Esophagus muscularis mucosa (tissue), 4 donors: ENCODE measurements around the gene PLEKHG4B. TPM values are rescaled to one million over a fixed set of nuclear protein-coding genes. Genes with fewer than 3 reads are reported as not detected.
"Not testable (repeated sequence)": the region's sequence is repeated elsewhere in the genome, so short reads cannot be mapped to it uniquely, and the experiment has no call there.

Experiments used
- DNase-seq: peaks from one replicate; pipeline ENCODE4 v3.0.0-alpha.2; 2017; ENCODE audit errors: extremely low spot score
- H3K27ac ChIP-seq, 4 donors: fragments of 200-600 bp; sonication (generic); replicated peaks in 1 of 4; 1 replicate in 3 of 4; 2 replicates in 1 of 4; pipeline ENCODE4 v1.5.1; 2016 to 2019; ENCODE audit warnings: mild to moderate bottlenecking in 1 of 4
- H3K27me3 ChIP-seq, 4 donors: fragments of 200-600 bp; sonication (generic); one replicate each; pipeline versions ENCODE4 v1.5.1 to v1.6.0; 2016 to 2019
- H3K36me3 ChIP-seq, 4 donors: fragments of 200-600 bp; sonication (generic); one replicate each; pipeline ENCODE4 v1.5.1; 2016 to 2019
- H3K4me1 ChIP-seq, 4 donors: fragments of 200-600 bp; sonication (generic); one replicate each; pipeline ENCODE4 v1.5.1; 2016 to 2019
- H3K4me3 ChIP-seq, 4 donors: fragments of 200-600 bp; sonication (generic); 1 replicate in 2 of 4; 2 replicates in 2 of 4; pipeline ENCODE4 v1.5.1; 2016 to 2019; ENCODE audit warnings: mild to moderate bottlenecking in 4 of 4, moderate library complexity in 1 of 4
- H3K9me3 ChIP-seq, 4 donors: fragments of 200-600 bp; sonication (generic); 1 replicate in 3 of 4; 2 replicates in 1 of 4; pipeline ENCODE4 v1.5.1; 2016 to 2019
- EP300 ChIP-seq: sonication (generic); formaldehyde crosslinking; IDR thresholded peaks from one replicate; pipeline ENCODE4 v1.6.1; 2017; ENCODE audit warnings: antibody characterized with exemption
- POLR2A ChIP-seq: fragments of 450-650 bp; IDR thresholded peaks from one replicate; pipeline ENCODE4 v1.6.1; 2017; ENCODE audit warnings: antibody characterized with exemption, moderate library complexity, mild to moderate bottlenecking, low read depth
- POLR2AphosphoS5 ChIP-seq, 2 donors: sonication (generic); formaldehyde crosslinking; IDR thresholded peaks; one replicate each; pipeline ENCODE4 v1.6.1; 2017; ENCODE audit warnings: antibody characterized with exemption in 2 of 2
- WGBS: methylation state at CpG from one replicate; pipeline ENCODE4 v1.1.5; 2018; 5-methylcytosine and 5-hydroxymethylcytosine counted together
- intact Hi-C: fragments of 100-400 bp; cut with DNase I; formaldehyde crosslinking; loops from one replicate; pipeline ENCODE4 v1.15.1; 2023
- total RNA-seq, 4 donors: library from RNA; depleted of rRNA; stranded (reverse); fragments of >200 nt; gene quantifications; one replicate each; pipeline versions ENCODE4 v1.1.0 to v1.2.1, GENCODE V29; 2016
- TF ChIP-seq, protein P1 (sequence below), 3 experiments: fragments of 200-600 bp in 2 of 3; fragments of 450-650 bp in 1 of 3; sonication (generic) in 2 of 3; IDR thresholded peaks; one replicate each; pipeline ENCODE4 v1.5.1; 2017 to 2019; ENCODE audit warnings: antibody characterized with exemption in 3 of 3, mild to moderate bottlenecking in 2 of 3, moderate library complexity in 1 of 3

PLEKHG4B gene
- total RNA-seq, 4 donors from 2014 or later: under 0.01 to 0.46 TPM; not detected in 2

- 90% methylated on average over 28 of the region's 28 CpGs for WGBS
- DNase-seq: peak; percentile 45
- peaks cover 0 to 4% (median 0%) of the 10 kb centered on the region in 4 donors for H3K9me3 ChIP-seq
- intact Hi-C loops: no loop called here
- peaks cover 4 to 67% (median 20%) of the 10 kb centered on the region in 4 donors for H3K27me3 ChIP-seq
- no peak overlapping the region for H3K27ac ChIP-seq
- TF ChIP-seq, protein P1, sequence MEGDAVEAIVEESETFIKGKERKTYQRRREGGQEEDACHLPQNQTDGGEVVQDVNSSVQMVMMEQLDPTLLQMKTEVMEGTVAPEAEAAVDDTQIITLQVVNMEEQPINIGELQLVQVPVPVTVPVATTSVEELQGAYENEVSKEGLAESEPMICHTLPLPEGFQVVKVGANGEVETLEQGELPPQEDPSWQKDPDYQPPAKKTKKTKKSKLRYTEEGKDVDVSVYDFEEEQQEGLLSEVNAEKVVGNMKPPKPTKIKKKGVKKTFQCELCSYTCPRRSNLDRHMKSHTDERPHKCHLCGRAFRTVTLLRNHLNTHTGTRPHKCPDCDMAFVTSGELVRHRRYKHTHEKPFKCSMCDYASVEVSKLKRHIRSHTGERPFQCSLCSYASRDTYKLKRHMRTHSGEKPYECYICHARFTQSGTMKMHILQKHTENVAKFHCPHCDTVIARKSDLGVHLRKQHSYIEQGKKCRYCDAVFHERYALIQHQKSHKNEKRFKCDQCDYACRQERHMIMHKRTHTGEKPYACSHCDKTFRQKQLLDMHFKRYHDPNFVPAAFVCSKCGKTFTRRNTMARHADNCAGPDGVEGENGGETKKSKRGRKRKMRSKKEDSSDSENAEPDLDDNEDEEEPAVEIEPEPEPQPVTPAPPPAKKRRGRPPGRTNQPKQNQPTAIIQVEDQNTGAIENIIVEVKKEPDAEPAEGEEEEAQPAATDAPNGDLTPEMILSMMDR (IDR thresholded peaks at IDR 0.05): no peak
- TF ChIP-seq EP300 (no peak), POLR2A (no peak), POLR2AphosphoS5 (IDR thresholded peaks at IDR 0.05) (no peak)
- no peak overlapping the region for H3K4me3 ChIP-seq
- H3K4me1 ChIP-seq: peaks cover 12 to 19% (median 17%) of the 10 kb centered on the region in 4 donors
- no peaks in the 10 kb centered on the region for H3K36me3 ChIP-seq
Observed at GRCh38 chr5:54876-55569, 36.9 kb upstream of the PLEKHG4B start.

DNA sequence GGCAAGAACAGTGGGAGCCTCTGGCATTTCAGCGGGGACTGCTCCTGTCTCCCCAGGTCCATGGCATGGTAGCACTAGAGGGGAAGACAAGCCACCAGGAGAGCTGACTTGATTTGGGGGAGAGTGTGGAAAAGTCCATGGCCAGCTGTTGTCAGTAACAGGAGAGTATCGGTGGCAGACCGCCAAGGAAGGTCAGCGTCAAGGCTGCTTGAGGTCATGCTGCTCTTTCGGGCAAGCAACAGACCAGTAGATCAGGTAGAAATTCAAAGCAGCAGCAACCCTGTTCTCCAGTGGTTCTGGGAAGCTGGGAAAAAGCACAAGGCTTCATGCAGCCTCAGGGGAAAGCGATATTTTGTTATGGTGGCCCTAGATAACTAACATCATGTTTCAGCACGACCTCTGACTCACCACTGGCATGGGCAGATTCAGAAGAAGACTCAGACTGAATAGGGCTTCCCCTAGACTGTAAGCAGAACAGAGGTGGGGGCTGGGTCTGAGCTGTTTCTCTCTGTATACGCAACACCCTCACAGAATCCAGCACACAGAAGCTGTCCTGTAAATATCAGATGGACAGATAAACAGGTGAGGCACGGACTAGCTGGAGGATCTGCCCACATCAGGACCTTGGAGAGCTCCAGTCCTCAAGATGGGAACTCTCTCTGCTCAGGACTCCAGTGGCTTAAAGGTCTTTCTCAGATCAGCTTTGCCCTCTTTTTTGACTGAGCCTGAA lies 35.2 kb upstream of the PLEKHG4B start:
- WGBS: 77% methylated on average over 9 of the region's 9 CpGs
- DNase-seq: peak; percentile 60

GRCh38 chr5:60250-60649 lies 31.7 kb upstream of the PLEKHG4B start:
- H3K9me3 ChIP-seq, H3K4me1 ChIP-seq, H3K4me3 ChIP-seq, H3K27ac ChIP-seq, DNase-seq, intact Hi-C loops, H3K36me3 ChIP-seq: not testable (repeated sequence)
- peaks cover 0 to 33% (median 0%) of the 10 kb centered on the region in 4 donors for H3K27me3 ChIP-seq
- WGBS: 81% methylated on average over 1 of the region's 1 CpG

More for the DNA sequence above, 35.2 kb upstream of the PLEKHG4B start:
- Histone ChIP-seq H3K4me1 (peaks cover 12 to 19% (median 17%) of the 10 kb centered on the region in 4 donors), H3K36me3 (no peaks in the 10 kb centered on the region), H3K27ac (no peak overlapping the region), H3K4me3 (no peak overlapping the region), H3K27me3 (peaks cover 4 to 58% (median 20%) of the 10 kb centered on the region in 4 donors), H3K9me3 (no peaks in the 10 kb centered on the region)
- no peak for TF ChIP-seq EP300
- no peak for TF ChIP-seq POLR2A
- TF ChIP-seq POLR2AphosphoS5 (IDR thresholded peaks at IDR 0.05): no peak
- TF ChIP-seq, protein P1 (IDR thresholded peaks at IDR 0.05): no peak
- intact Hi-C loops: no loop called here

DNA sequence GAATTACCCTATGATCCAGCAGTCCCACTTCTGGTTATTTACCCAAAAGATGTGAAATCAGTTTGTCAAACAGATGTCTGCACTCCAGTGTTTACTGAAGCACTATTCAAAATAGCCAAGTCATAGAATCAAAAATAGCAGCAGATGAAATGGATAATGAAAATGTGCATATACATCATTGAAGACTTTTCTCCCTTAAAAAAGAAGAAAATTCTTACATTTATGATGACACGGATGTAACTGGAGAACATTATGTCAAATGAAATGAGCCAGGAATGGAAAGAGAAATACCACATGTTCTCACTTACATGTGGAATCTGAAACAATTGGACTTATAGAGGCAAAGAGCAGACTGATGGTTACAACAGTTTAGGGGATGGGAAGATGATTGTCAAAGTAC lies 21.5 kb upstream of the PLEKHG4B start:
- intact Hi-C loops: no loop called here
- Histone ChIP-seq H3K27me3 (peaks cover 0 to 41% (median 0%) of the 10 kb centered on the region in 4 donors), H3K9me3 (peaks cover 0 to 7% (median 0%) of the 10 kb centered on the region in 4 donors), H3K27ac (no peak overlapping the region), H3K4me1 (no peaks in the 10 kb centered on the region), H3K4me3 (no peak overlapping the region), H3K36me3 (no peaks in the 10 kb centered on the region)
- WGBS: 83% methylated on average over 1 of the region's 1 CpG
- no peak for DNase-seq
- TF ChIP-seq EP300: no peak
- no peak for TF ChIP-seq POLR2A
- no peak for TF ChIP-seq POLR2AphosphoS5 (IDR thresholded peaks at IDR 0.05)
- TF ChIP-seq, protein P1 (IDR thresholded peaks at IDR 0.05): no peak

GRCh38 chr5:72316-73180 lies 19.4 kb upstream of the PLEKHG4B start:
- H3K9me3 ChIP-seq: not testable (repeated sequence)

GRCh38 chr5:73181-73447 lies 18.9 kb upstream of the PLEKHG4B start:
- H3K27ac ChIP-seq, H3K36me3 ChIP-seq, H3K9me3 ChIP-seq, intact Hi-C loops, H3K4me3 ChIP-seq, H3K4me1 ChIP-seq, DNase-seq: not testable (repeated sequence)
- H3K27me3 ChIP-seq: peaks cover 0 to 43% (median 0%) of the 10 kb centered on the region in 4 donors
- WGBS: 94% methylated on average over 8 of the region's 9 CpGs

More at GRCh38 chr5:72316-73180, 19.4 kb upstream of the PLEKHG4B start:
- H3K36me3 ChIP-seq, H3K4me1 ChIP-seq, H3K27ac ChIP-seq, DNase-seq, intact Hi-C loops, H3K4me3 ChIP-seq: not testable (repeated sequence)
- 89% methylated on average over 25 of the region's 31 CpGs for WGBS
- H3K27me3 ChIP-seq: peaks cover 0 to 43% (median 0%) of the 10 kb centered on the region in 4 donors
